Activated T-helper 1 cell treated with Interleukin-2 at 50 U/mL for 16 hours (primary cell): ENCODE results near the gene PHACTR1.
A peak's percentile ranks its signal among the peaks of the same experiment; 100 is the strongest.

Source experiments
- DNase-seq: peaks from one replicate; pipeline ENCODE4 v3.0.0-alpha.2; 2020; ENCODE audit warnings: low read depth

The PHACTR1 gene

GRCh38 chr6:13267142-13267651 lies 550.6 kb downstream of the PHACTR1 start:
- DNase-seq: no peak

GRCh38 chr6:13268913-13269518 lies 552.4 kb downstream of the PHACTR1 start:
- no peak for DNase-seq

GRCh38 chr6:13272131-13273046 lies 555.8 kb downstream of the PHACTR1 start:
- DNase-seq: no peak

GRCh38 chr6:13273202-13273930 lies 556.8 kb downstream of the PHACTR1 start:
- DNase-seq: no peak

GRCh38 chr6:13273931-13274706 lies 557.6 kb downstream of the PHACTR1 start:
- peak; percentile 4 for DNase-seq

- no peak for DNase-seq
Observed at GRCh38 chr6:13274707-13275434, 558.3 kb downstream of the PHACTR1 start.

- no peak for DNase-seq
Observed at GRCh38 chr6:13275435-13275989, 558.9 kb downstream of the PHACTR1 start.

GRCh38 chr6:13277231-13277630 lies 560.7 kb downstream of the PHACTR1 start:
- no peak for DNase-seq

GRCh38 chr6:13278164-13278563 lies 561.6 kb downstream of the PHACTR1 start:
- no peak for DNase-seq

- no peak for DNase-seq
Observed at GRCh38 chr6:13278991-13279390, 562.4 kb downstream of the PHACTR1 start.

- no peak for DNase-seq
Observed at GRCh38 chr6:13280254-13280653, 563.7 kb downstream of the PHACTR1 start.

- no peak for DNase-seq
Observed at GRCh38 chr6:13281686-13282085, 565.1 kb downstream of the PHACTR1 start.

GRCh38 chr6:13282393-13283069 lies 566.0 kb downstream of the PHACTR1 start:
- DNase-seq: no peak

- DNase-seq: no peak
Observed at GRCh38 chr6:13283331-13283730, 566.8 kb downstream of the PHACTR1 start.

- DNase-seq: no peak
Observed at GRCh38 chr6:13284646-13285045, 568.1 kb downstream of the PHACTR1 start.

GRCh38 chr6:13285705-13286104 lies 569.1 kb downstream of the PHACTR1 start:
- DNase-seq: no peak

- no peak for DNase-seq
Observed at GRCh38 chr6:13286181-13286580, 569.6 kb downstream of the PHACTR1 start.

- DNase-seq: no peak
Observed at GRCh38 chr6:13287104-13287503, 570.5 kb downstream of the PHACTR1 start.

- no peak for DNase-seq
Observed at GRCh38 chr6:13288481-13288880, 571.9 kb downstream of the PHACTR1 start.

GRCh38 chr6:13288969-13289391 lies 572.4 kb downstream of the PHACTR1 start:
- DNase-seq: no peak
